IPS DF 4.7 (cell line): ENCODE data around the gene AXL.

Experiments
- DNase-seq: peaks from one replicate; pipeline ENCODE4 v3.0.0-alpha.2; 2013; ENCODE audit warnings: low spot score; ENCODE audit errors: extremely low read depth

Gene AXL

GRCh38 chr19:41234512-41235168 lies 15.6 kb downstream of the AXL start:
- no peak for DNase-seq

- DNase-seq: no peak
Measured at GRCh38 chr19:41235480-41235879, 16.5 kb downstream of the AXL start.

GRCh38 chr19:41238244-41238643 lies 19.2 kb downstream of the AXL start:
- no peak for DNase-seq

- no peak for DNase-seq
Measured at GRCh38 chr19:41239363-41239762, 20.3 kb downstream of the AXL start.

GRCh38 chr19:41239961-41240574 lies 21.0 kb downstream of the AXL start:
- no peak for DNase-seq

- no peak for DNase-seq
Measured at GRCh38 chr19:41241859-41242258, 22.8 kb downstream of the AXL start.

GRCh38 chr19:41244117-41244516 lies 25.1 kb downstream of the AXL start:
- no peak for DNase-seq

GRCh38 chr19:41245843-41246242 lies 26.8 kb downstream of the AXL start:
- no peak for DNase-seq

- DNase-seq: no peak
Measured at GRCh38 chr19:41248895-41249294, 29.9 kb downstream of the AXL start.

GRCh38 chr19:41249707-41250423 lies 30.8 kb downstream of the AXL start:
- no peak for DNase-seq

GRCh38 chr19:41253660-41254059 lies 34.6 kb downstream of the AXL start:
- DNase-seq: no peak

GRCh38 chr19:41255171-41255570 lies 36.1 kb downstream of the AXL start:
- no peak for DNase-seq

- no peak for DNase-seq
Measured at GRCh38 chr19:41261474-41262190, 42.6 kb downstream of the AXL start.

GRCh38 chr19:41263042-41263849 lies 44.2 kb downstream of the AXL start:
- no peak for DNase-seq

- DNase-seq: peak; percentile 100
Measured at GRCh38 chr19:41263850-41264580, 45.0 kb downstream of the AXL start, which contains the start of gene HNRNPUL1. Gene HNRNPUL1 (plus strand): TSS chr19:41264372. CDS start chr19:41264504, 132 bp downstream.

GRCh38 chr19:41264581-41265394 lies 45.8 kb downstream of the AXL start:
- no peak for DNase-seq

GRCh38 chr19:41265395-41266153 lies 46.6 kb downstream of the AXL start:
- no peak for DNase-seq

GRCh38 chr19:41269055-41269454 lies 50.0 kb downstream of the AXL start:
- DNase-seq: no peak

- DNase-seq: no peak
Measured at GRCh38 chr19:41269571-41269970, 50.5 kb downstream of the AXL start.
